IMR-90 (cell line): ENCODE results near the gene CNST. TPM values are rescaled to one million over a fixed set of nuclear protein-coding genes. Genes with fewer than 3 reads are reported as not detected.

ENCODE experiments used
- ATAC-seq: fragments of 200-7000 bp; cut with Tn5 transposase; 2 replicates; pipeline ENCODE4 v1.9.1; 2020; ENCODE audit warnings: low read depth, mild to moderate bottlenecking, moderate library complexity
- Bru-seq: library from RNA; stranded (reverse); fragments of 400-500 nt; gene quantifications from one replicate; lab custom pipeline; 2021; lab: Mats Ljungman, UMichigan
- BruChase-seq, 2 experiments: library from RNA; stranded (reverse); fragments of 400-500 nt; gene quantifications; one replicate each; lab custom pipeline; 2021; lab: Mats Ljungman, UMichigan
- BruUV-seq: library from RNA; stranded (reverse); fragments of 400-500 nt; replicated peaks from 2 replicates; lab custom pipeline; 2021; lab: Mats Ljungman, UMichigan
- CTCF ChIA-PET: fragments of 300-600 bp; formaldehyde crosslinking; extraction: SDS; loops from one replicate; lab custom pipeline; 2021; ENCODE audit warnings: antibody characterized with exemption; lab: Yijun Ruan, JAX
- POLR2A ChIA-PET: fragments of 300-600 bp; sonication (Branson Sonifier 250); formaldehyde crosslinking; loops from one replicate; lab custom pipeline; 2022; ENCODE audit warnings: antibody characterized with exemption; ENCODE audit not compliant: unreplicated experiment; lab: Charles Lee
- DNase-seq: peaks from one replicate; pipeline ENCODE4 v3.0.0; 2013
- H2AFZ ChIP-seq: replicated peaks from 2 replicates; pipeline ENCODE3; 2013; ENCODE audit warnings: low read length, mild to moderate bottlenecking; ENCODE audit not compliant: poor library complexity
- H2AK5ac ChIP-seq: 2 replicates; pipeline ENCODE4 v1.6.1; 2013; ENCODE audit warnings: low read depth, low read length, inconsistent platforms
- H2AK9ac ChIP-seq: replicated peaks from 2 replicates; pipeline ENCODE3; 2013; ENCODE audit warnings: mild to moderate bottlenecking, low read depth, low read length, moderate library complexity; ENCODE audit not compliant: poor library complexity
- H2BK120ac ChIP-seq: 2 replicates; pipeline ENCODE4 v1.6.1; 2013; ENCODE audit warnings: low read depth, low read length, inconsistent platforms
- H2BK15ac ChIP-seq: 3 replicates; pipeline ENCODE4 v1.6.1; 2013; ENCODE audit warnings: low read depth, low read length, inconsistent platforms
- H2BK20ac ChIP-seq: 2 replicates; pipeline ENCODE4 v1.6.1; 2013; ENCODE audit warnings: low read depth, mild to moderate bottlenecking, inconsistent platforms, low read length, moderate library complexity
- H2BK5ac ChIP-seq: 2 replicates; pipeline ENCODE4 v1.6.1; 2013; ENCODE audit warnings: mild to moderate bottlenecking, low read depth, low read length, inconsistent platforms; ENCODE audit not compliant: poor library complexity, severe bottlenecking
- H3K14ac ChIP-seq: replicated peaks from 2 replicates; pipeline ENCODE4 v1.6.1; 2013; ENCODE audit warnings: low read depth, low read length, inconsistent platforms
- H3K18ac ChIP-seq: 2 replicates; pipeline ENCODE4 v1.6.1; 2013; ENCODE audit warnings: low read depth, low read length, control low read depth
- H3K23ac ChIP-seq: 2 replicates; pipeline ENCODE4 v1.6.1; 2013; ENCODE audit warnings: low read depth, low read length, inconsistent platforms
- H3K27ac ChIP-seq: 2 replicates; pipeline ENCODE4 v1.5.1; 2013; ENCODE audit warnings: mild to moderate bottlenecking, control low read depth, low read length; ENCODE audit not compliant: insufficient read depth
- H3K27me3 ChIP-seq: 2 replicates; pipeline ENCODE4 v1.6.1; 2013; ENCODE audit warnings: low read length; ENCODE audit not compliant: control insufficient read depth, insufficient read depth
- H3K36me3 ChIP-seq: 2 replicates; pipeline ENCODE4 v1.6.1; 2013; ENCODE audit warnings: low read length, mixed read lengths; ENCODE audit not compliant: control insufficient read depth, insufficient read depth
- H3K4ac ChIP-seq: 2 replicates; pipeline ENCODE4 v1.6.1; 2013; ENCODE audit warnings: low read depth, low read length, inconsistent platforms
- H3K4me1 ChIP-seq: 2 replicates; pipeline ENCODE4 v1.6.1; 2013; ENCODE audit warnings: low read length, mixed read lengths; ENCODE audit not compliant: control insufficient read depth, insufficient read depth
- H3K4me2 ChIP-seq: 2 replicates; pipeline ENCODE4 v1.6.1; 2013; ENCODE audit warnings: low read depth, mild to moderate bottlenecking, control low read depth, low read length, moderate library complexity
- H3K4me3 ChIP-seq: 2 replicates; pipeline ENCODE4 v1.5.1; 2013; ENCODE audit warnings: low read depth, mild to moderate bottlenecking, control low read depth, low read length, moderate library complexity; ENCODE audit not compliant: insufficient read depth
- H3K56ac ChIP-seq: 2 replicates; pipeline ENCODE4 v1.6.1; 2013; ENCODE audit warnings: low read length, inconsistent platforms; ENCODE audit not compliant: insufficient read depth; ENCODE audit errors: extremely low read depth
- H3K79me1 ChIP-seq, 2 experiments: 2 replicates each; pipeline ENCODE4 v1.6.1; 2013; ENCODE audit warnings: low read length in 2 of 2, inconsistent platforms in 1 of 2, low read depth in 1 of 2
- H3K9ac ChIP-seq: 2 replicates; pipeline ENCODE4 v1.6.1; 2013; ENCODE audit warnings: low read depth, low read length, control low read depth
- H3K9me1 ChIP-seq: 2 replicates; pipeline ENCODE4 v1.6.1; 2013; ENCODE audit warnings: low read length, inconsistent platforms; ENCODE audit not compliant: insufficient read depth
- H3K9me3 ChIP-seq: 2 replicates; pipeline ENCODE4 v1.6.1; 2013; ENCODE audit warnings: low read length; ENCODE audit not compliant: control insufficient read depth, insufficient read depth
- H4K20me1 ChIP-seq: 2 replicates; pipeline ENCODE4 v1.6.1; 2013; ENCODE audit warnings: low read length, inconsistent platforms; ENCODE audit not compliant: insufficient read depth
- H4K5ac ChIP-seq: 2 replicates; pipeline ENCODE4 v1.6.1; 2013; ENCODE audit warnings: mild to moderate bottlenecking, low read depth, low read length, control low read depth
- H4K8ac ChIP-seq, 2 experiments: 2 replicates each; pipeline ENCODE4 v1.6.1; 2013; ENCODE audit warnings: low read depth in 2 of 2, low read length in 2 of 2, control low read depth in 1 of 2, inconsistent platforms in 1 of 2
- H4K91ac ChIP-seq: 2 replicates; pipeline ENCODE4 v1.6.1; 2013; ENCODE audit warnings: low read depth, low read length, inconsistent platforms; ENCODE audit not compliant: insufficient read depth
- BHLHE40 ChIP-seq: fragments of 150-350 bp; IDR thresholded peaks from 2 replicates; pipeline ENCODE4 v1.6.1; 2016; ENCODE audit warnings: mild to moderate bottlenecking, low read depth, low read length
- CEBPB ChIP-seq: IDR thresholded peaks from 2 replicates; pipeline ENCODE4 v1.6.1; 2012; ENCODE audit warnings: low read depth, low read length, improper control_type of control experiment
- CTCF ChIP-seq: conservative IDR thresholded peaks from 2 replicates; pipeline ENCODE4 v1.5.1; 2012; ENCODE audit warnings: mild to moderate bottlenecking, low read depth, low read length, improper control_type of control experiment
- FOS ChIP-seq: fragments of 150-350 bp; IDR thresholded peaks from 2 replicates; pipeline ENCODE4 v1.6.1; 2016; ENCODE audit warnings: low read depth, low read length
- MAZ ChIP-seq: IDR thresholded peaks from 2 replicates; pipeline ENCODE4 v1.6.1; 2012; ENCODE audit warnings: low read depth, mild to moderate bottlenecking, low read length, improper control_type of control experiment, moderate library complexity, borderline replicate concordance
- MXI1 ChIP-seq: IDR thresholded peaks from 2 replicates; pipeline ENCODE4 v1.6.1; 2012; ENCODE audit warnings: low read depth, mild to moderate bottlenecking, low read length, moderate library complexity, borderline replicate concordance
- NFE2L2 ChIP-seq: fragments of 150-350 bp; IDR thresholded peaks from 2 replicates; pipeline ENCODE4 v1.6.1; 2016; ENCODE audit warnings: low read depth, mild to moderate bottlenecking, low read length
- POLR2A ChIP-seq: IDR thresholded peaks from 2 replicates; pipeline ENCODE4 v1.6.1; 2012; ENCODE audit warnings: mild to moderate bottlenecking, low read depth, low read length
- RAD21 ChIP-seq: IDR thresholded peaks from 2 replicates; pipeline ENCODE4 v1.6.1; 2012; ENCODE audit warnings: low read length, improper control_type of control experiment
- RCOR1 ChIP-seq: IDR thresholded peaks from 2 replicates; pipeline ENCODE4 v1.6.1; 2012; ENCODE audit warnings: mild to moderate bottlenecking, low read length, improper control_type of control experiment; ENCODE audit not compliant: insufficient replicate concordance
- SMC3 ChIP-seq: fragments of 150-350 bp; IDR thresholded peaks from 2 replicates; pipeline ENCODE4 v1.6.1; 2016; ENCODE audit warnings: low read depth, mild to moderate bottlenecking, antibody characterized with exemption, low read length, moderate library complexity
- USF2 ChIP-seq: fragments of 150-350 bp; IDR thresholded peaks from 2 replicates; pipeline ENCODE4 v1.6.1; 2017; ENCODE audit warnings: mild to moderate bottlenecking, antibody characterized with exemption, low read length, low read depth
- WGBS, 2 experiments: methylation state at CpG; one replicate each; pipeline versions ENCODE4 v1.1.5 to v1.1.7; 2013; ENCODE audit warnings: missing lambda C conversion rate in 2 of 2; ENCODE audit not compliant: insufficient read length in 1 of 2; ENCODE audit errors: extremely low coverage in 2 of 2; 5-methylcytosine and 5-hydroxymethylcytosine counted together
- dilution Hi-C: fragments of 300-500 bp; cut with HindIII; formaldehyde crosslinking; loops from one replicate; pipeline ENCODE4 v1.14.3; 2018; ENCODE audit warnings: low sequenced_read_pairs; ENCODE audit not compliant: unreplicated experiment
- in situ Hi-C: fragments of 300-500 bp; cut with MboI; formaldehyde crosslinking; loops from 3 replicates; pipeline ENCODE4 v1.14.3; 2019; ENCODE audit warnings: low sequenced_read_pairs, inconsistent platforms, mixed read lengths
- intact Hi-C: fragments of 100-400 bp; cut with micrococcal nuclease; formaldehyde crosslinking; loops from 2 replicates; pipeline ENCODE4 v1.10.0; 2022
- long read RNA-seq: library from polyadenylated mRNA; unstranded; transcript quantifications from one replicate; pipeline ENCODE4 v2.0.0, GENCODE V29; 2021; ENCODE audit not compliant: unreplicated experiment
- polyA plus RNA-seq, 3 experiments: library from polyadenylated mRNA; depleted of rRNA; stranded (reverse); fragments of >200 nt; gene quantifications; 2 replicates each; pipeline ENCODE4 v1.2.3, GENCODE V29; 2012; ENCODE audit warnings: low replicate concordance in 1 of 3
- total RNA-seq: library from RNA; depleted of rRNA; stranded (reverse); fragments of >200 nt; gene quantifications from 2 replicates; pipeline ENCODE4 v1.2.3, GENCODE V29; 2012; rRNA removed

The CNST gene
- 25.5 and 32.8 TPM in 2 replicates for total RNA-seq
- 14.6 and 15.4 TPM in 2 replicates for polyA plus RNA-seq (2012; rRNA removed)
- polyA plus RNA-seq (2012; cell fraction: cytosol; rRNA removed), result 5.6 and 7.6 TPM in 2 replicates
- polyA plus RNA-seq (2012; cell fraction: nucleus; rRNA removed; ENCODE audit: low replicate concordance), result 8.0 and 21.3 TPM in 2 replicates
- Bru-seq, nascent RNA, result percentile 90 among the genes with signal in this experiment
- BruChase-seq, experiment 1, labeled RNA remaining after a 6-hour chase, result percentile 82 among the genes with signal in this experiment
- BruChase-seq, experiment 2, labeled RNA remaining after a 2-hour chase, result percentile 78 among the genes with signal in this experiment
- long read RNA-seq, partial matches to known transcripts, result 2 of 6 reads
- long read RNA-seq, other reads (novel, unspliced or antisense), result 4 of 6 reads

- intact Hi-C loops, result loop anchor here (1.0 to 5.0 kb wide), 5 partner anchors 27 to 186 kb away; no protein-coding TSS in a partner anchor
- H3K27ac ChIP-seq, result peak within 1 kb of the TSS; percentile 73
- peak within 1 kb of the TSS; percentile 80 for H3K23ac ChIP-seq
- no peaks in the 10 kb centered on the region for H4K20me1 ChIP-seq
- H2AK5ac ChIP-seq, result peak within 1 kb of the TSS; percentile 73
- POLR2A ChIA-PET, result interaction anchor here (0.6 to 0.7 kb wide), 2 partner anchors 13 to 42 kb away, joined by 3 to 15 read pairs; no protein-coding TSS in a partner anchor
- peak within 1 kb of the TSS; percentile 85 for H3K56ac ChIP-seq
- peak within 1 kb of the TSS; percentile 68 for H2BK120ac ChIP-seq
- no peak within 1 kb of the TSS; the same call in 1 of the 2 replicates for H3K18ac ChIP-seq
- peak within 1 kb of the TSS; percentile 80 for H3K9ac ChIP-seq
- peaks cover 5% of the 10 kb centered on the region; the same call in 1 of the 2 replicates for H3K4me1 ChIP-seq
- peak within 1 kb of the TSS; percentile 89 for H3K4ac ChIP-seq
- ATAC-seq (peak; percentile 97), DNase-seq (peak; percentile 99)
- H4K5ac ChIP-seq, result peak within 1 kb of the TSS; percentile 75
- WGBS, 2 experiments, result 1% methylated on average over 24 of the region's 62 CpGs; no CpG with 5 or more reads in 1 of the 2 experiments
- in situ Hi-C loops, result no loop called here
- H4K8ac ChIP-seq, result peak within 1 kb of the TSS; percentile 36 to 79; a peak in 3 of 4 replicates
- H4K91ac ChIP-seq, result peak within 1 kb of the TSS; percentile 79
- no peaks in the 10 kb centered on the region for H3K27me3 ChIP-seq
- H3K4me2 ChIP-seq, result peak within 1 kb of the TSS; percentile 99
- H2BK15ac ChIP-seq, result peak within 1 kb of the TSS; percentile 26; the same call in 1 of the 3 replicates
- peak within 1 kb of the TSS; percentile 98 for H2AFZ ChIP-seq
- peak within 1 kb of the TSS; percentile 98 for H2AK9ac ChIP-seq
- H3K36me3 ChIP-seq, result peaks cover 4% of the 10 kb centered on the region; the same call in 1 of the 2 replicates
- no TSS peak for BruUV-seq
- peaks cover 16 to 51% of the 10 kb centered on the region in 2 experiments; a peak in 3 of 4 replicates for H3K79me1 ChIP-seq
- no peaks in the 10 kb centered on the region for H3K9me3 ChIP-seq
- H3K4me3 ChIP-seq, result peak within 1 kb of the TSS; percentile 81
- dilution Hi-C loops, result no loop called here
- CTCF ChIA-PET, result interaction anchor here (0.6 to 1.5 kb wide), 5 partner anchors 13 to 185 kb away, joined by 3 to 4 read pairs (median 3); no protein-coding TSS in a partner anchor
- no peaks in the 10 kb centered on the region; the same call in 1 of the 2 replicates for H3K9me1 ChIP-seq
- peak within 1 kb of the TSS; percentile 92 for H3K14ac ChIP-seq
- H2BK5ac ChIP-seq, result peak within 1 kb of the TSS; percentile 82
- H2BK20ac ChIP-seq, result no peak within 1 kb of the TSS
- TF ChIP-seq CEBPB (no peak), FOS (no peak), RCOR1 (no peak), SMC3 (no peak), POLR2A (peak; percentile 90), MAZ (no peak; the same call in 1 of the 2 replicates), BHLHE40 (peak; percentile 24; the same call in 1 of the 2 replicates), RAD21 (no peak), USF2 (peak; percentile 39; the same call in 1 of the 2 replicates), CTCF (no peak), MXI1 (peak; percentile 100), NFE2L2 (no peak)
Measured at GRCh38 chr1:246566128-246566812, at the start of gene CNST, which contains the start of gene TFB2M. TSS of gene CNST (plus strand) at chr1:246566456. CDS start at chr1:246591563, 25,107 bp downstream. TSS of gene TFB2M (minus strand) at chr1:246566261. CDS start at chr1:246566138, 123 bp downstream.
